Measurements from ENCODE around the gene ME3. TPM values are rescaled to one million over a fixed set of nuclear protein-coding genes. Genes with fewer than 3 reads are reported as not detected.
A peak's percentile ranks its signal among the peaks of the same experiment; 100 is the strongest.
"Not testable (repeated sequence)": the region's sequence is repeated elsewhere in the genome, so short reads cannot be mapped to it uniquely, and the experiment has no call there.

Gene ME3
- total RNA-seq, 4 donors from 2014 or later = 1.9 to 11.0 (median 6.0) TPM

DNA sequence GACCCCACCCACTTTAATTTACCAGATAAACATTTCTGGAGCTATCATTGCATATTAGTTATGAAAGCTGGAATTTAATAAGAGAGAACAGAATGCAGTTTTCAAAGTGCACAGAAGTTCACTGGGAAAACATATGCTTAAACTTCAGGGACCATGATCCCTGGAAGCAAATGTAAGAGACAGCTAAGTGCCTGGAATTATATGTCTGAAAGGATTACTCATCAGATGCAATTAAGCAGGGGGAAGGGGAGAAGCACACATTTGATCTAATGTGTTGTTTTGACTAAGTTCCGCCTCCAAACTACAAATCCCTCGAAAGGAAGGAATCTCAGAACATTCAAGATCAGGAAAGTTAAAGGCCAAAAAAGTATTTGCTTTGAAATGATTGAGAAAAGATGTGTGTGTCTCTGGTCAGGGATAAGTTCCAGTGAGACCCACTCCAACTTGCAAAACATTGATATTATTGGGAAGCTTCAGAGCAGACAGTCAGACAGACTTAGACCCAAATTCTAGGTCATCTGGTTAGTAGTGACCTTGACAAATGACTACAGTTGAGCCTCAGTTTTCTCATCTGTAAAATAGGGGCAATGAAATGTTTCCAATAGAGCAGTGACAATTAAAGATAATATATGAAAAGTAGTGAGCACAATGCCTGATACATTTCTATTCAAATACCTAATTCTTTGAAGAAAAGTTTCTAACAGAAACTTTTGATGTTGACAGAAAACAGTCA lies 147.6 kb downstream of the ME3 start:
- no peak overlapping the region for H3K4me3 ChIP-seq (ENCODE audit: low read depth, poor library complexity, severe bottlenecking)
- no peak for DNase-seq (ENCODE audit: low spot score in 2 of 2)
- intact Hi-C loops (cut with DNase I; ENCODE audit: low total_unique reads) = no loop called here
- 51 to 62% methylated on average over 2 of the region's 2 CpGs for WGBS, 2 donors
- TF ChIP-seq, protein P1, sequence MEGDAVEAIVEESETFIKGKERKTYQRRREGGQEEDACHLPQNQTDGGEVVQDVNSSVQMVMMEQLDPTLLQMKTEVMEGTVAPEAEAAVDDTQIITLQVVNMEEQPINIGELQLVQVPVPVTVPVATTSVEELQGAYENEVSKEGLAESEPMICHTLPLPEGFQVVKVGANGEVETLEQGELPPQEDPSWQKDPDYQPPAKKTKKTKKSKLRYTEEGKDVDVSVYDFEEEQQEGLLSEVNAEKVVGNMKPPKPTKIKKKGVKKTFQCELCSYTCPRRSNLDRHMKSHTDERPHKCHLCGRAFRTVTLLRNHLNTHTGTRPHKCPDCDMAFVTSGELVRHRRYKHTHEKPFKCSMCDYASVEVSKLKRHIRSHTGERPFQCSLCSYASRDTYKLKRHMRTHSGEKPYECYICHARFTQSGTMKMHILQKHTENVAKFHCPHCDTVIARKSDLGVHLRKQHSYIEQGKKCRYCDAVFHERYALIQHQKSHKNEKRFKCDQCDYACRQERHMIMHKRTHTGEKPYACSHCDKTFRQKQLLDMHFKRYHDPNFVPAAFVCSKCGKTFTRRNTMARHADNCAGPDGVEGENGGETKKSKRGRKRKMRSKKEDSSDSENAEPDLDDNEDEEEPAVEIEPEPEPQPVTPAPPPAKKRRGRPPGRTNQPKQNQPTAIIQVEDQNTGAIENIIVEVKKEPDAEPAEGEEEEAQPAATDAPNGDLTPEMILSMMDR (IDR thresholded peaks at IDR 0.05) = no peak
- no peak for TF ChIP-seq POLR2A (IDR thresholded peaks at IDR 0.05)

DNA sequence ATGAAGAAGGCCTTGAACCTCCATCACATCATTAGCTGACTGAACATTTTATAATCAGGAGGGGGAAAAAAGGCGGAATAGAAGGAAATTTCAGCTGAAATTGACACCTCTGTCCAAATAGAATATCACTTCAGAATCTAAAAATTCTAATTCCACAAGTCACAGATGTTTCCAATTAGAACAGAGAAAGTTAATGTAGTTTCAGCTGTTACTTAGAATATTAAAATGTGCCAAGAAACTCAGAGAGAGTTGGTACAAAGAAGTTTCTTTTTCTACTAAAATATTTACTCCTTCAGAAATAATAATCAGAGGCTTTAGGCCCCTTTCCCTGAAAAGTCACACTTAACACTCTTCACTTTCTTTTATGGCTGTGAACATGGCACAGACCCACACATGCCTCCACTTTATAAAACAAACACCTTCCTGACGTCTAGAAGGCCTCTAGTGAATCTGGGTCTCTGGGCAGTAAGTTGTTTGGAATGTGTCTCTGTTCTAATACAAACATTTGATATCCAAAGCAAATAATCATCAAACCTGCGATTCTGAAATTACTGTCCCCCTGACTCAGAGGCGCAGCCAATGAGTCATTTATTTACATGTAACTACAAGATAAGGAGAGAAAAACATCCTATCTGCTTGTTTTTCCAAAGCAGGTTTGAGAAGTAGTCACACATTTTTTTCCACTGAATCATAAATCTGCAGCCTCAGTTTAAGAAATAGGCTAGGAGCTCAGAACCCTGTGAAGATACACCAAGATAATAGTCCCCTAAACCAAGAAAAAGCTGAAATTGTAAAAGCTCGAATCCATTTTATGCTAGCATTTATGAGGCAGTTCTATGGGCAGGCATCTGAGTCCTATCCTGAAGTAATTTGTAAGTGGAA lies 148.4 kb downstream of the ME3 start:
- H3K4me3 ChIP-seq (ENCODE audit: low read depth, poor library complexity, severe bottlenecking) = no peak overlapping the region
- no peak for TF ChIP-seq POLR2A (IDR thresholded peaks at IDR 0.05)
- intact Hi-C loops (cut with DNase I; ENCODE audit: low total_unique reads) = no loop called here
- 29 to 41% methylated on average over 5 of the region's 5 CpGs for WGBS, 2 donors
- DNase-seq (ENCODE audit: low spot score in 2 of 2) = peak in 1 of 2 donors; percentile 31

DNA sequence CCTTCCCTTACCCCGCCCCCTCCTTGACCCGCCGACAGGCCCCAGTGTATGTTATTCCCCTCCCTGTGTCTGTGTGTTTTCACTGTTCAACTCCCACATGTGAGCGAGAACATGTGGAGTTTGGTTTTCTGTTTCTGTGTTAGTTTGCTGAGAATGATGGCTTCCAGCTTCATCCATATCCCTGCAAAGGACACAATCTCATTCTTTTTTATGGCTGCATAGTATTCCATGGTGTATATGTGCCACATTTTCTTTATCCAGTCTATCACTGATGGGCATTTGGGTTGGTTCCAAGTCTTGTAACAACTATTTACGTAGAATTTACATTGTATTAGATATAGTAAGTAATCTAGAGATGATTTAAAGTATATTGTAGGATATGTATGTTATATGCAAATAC lies 149.9 kb downstream of the ME3 start:
- DNase-seq (ENCODE audit: low spot score in 2 of 2); intact Hi-C loops (cut with DNase I; ENCODE audit: low total_unique reads); H3K4me3 ChIP-seq (ENCODE audit: low read depth, poor library complexity, severe bottlenecking): not testable (repeated sequence)
- WGBS, 2 donors = 94 to 97% methylated on average over 5 of the region's 5 CpGs

DNA sequence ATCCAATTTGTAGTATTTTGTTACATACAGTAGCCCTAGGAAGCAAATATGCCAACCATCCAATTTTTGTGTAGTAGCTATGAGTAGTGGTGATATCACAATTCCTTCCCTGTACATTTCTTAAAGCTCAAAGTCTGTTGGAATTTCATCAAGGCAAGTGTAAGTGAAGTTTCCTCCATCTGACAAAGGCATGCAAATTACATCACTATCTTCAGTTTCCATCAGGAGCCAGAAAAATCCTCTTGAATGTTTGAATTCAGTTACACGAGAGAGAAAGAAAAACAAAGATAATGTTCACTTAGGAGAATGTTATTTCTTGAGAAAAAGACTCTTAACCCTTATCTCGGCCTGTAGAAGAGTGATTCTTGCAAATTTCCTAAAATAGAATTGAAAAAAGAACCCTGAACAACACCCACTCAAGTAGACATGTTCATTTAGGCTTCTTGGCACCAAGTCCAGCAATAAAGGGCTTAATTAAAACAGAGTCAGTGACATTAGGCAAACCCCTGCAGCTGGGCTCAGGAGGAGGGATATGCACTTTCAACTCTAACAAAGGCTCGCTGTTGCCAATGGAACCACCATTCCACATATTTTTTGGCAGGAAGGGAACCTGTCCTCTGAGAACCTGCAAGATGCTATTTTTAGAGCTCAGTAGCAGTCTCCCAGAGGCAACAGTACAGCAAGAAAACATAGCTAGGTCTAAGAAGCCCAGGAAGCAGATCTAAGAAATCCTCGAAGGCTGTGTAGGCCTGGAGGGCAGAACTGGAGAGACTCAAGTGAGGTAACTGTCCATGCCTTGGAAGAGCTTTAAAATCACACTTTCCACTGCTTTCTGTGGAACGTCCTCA lies 153.1 kb downstream of the ME3 start:
- H3K4me3 ChIP-seq (ENCODE audit: low read depth, poor library complexity, severe bottlenecking) = no peak overlapping the region
- intact Hi-C loops (cut with DNase I; ENCODE audit: low total_unique reads) = no loop called here
- TF ChIP-seq, protein P1 (IDR thresholded peaks at IDR 0.05) = no peak
- no peak for DNase-seq (ENCODE audit: low spot score in 2 of 2)
- 32 to 33% methylated on average over 5 of the region's 5 CpGs for WGBS, 2 donors

DNA sequence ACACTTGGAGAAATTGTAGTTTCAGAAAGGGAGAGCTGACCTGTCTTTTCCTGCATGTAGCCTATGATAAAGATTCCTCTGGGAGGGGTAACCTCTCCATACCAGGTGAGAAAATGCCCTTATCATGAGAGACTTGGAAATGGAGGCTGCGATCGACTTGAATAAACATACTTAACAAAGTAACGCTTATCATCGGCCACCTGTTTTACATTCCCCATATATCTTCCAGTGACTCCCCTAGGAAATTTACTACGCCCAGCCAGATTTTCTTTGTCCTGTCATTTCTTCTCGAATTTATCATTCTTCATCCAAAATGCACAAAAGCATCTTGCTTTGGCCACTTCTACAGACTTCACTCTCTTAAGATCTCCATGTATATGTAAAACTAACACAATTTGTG lies 154.2 kb downstream of the ME3 start:
- WGBS, 2 donors = 97 to 98% methylated on average over 6 of the region's 6 CpGs
- no peak for TF ChIP-seq POLR2A (IDR thresholded peaks at IDR 0.05)
- TF ChIP-seq, protein P1 (IDR thresholded peaks at IDR 0.05) = no peak
- intact Hi-C loops (cut with DNase I; ENCODE audit: low total_unique reads) = no loop called here

DNA sequence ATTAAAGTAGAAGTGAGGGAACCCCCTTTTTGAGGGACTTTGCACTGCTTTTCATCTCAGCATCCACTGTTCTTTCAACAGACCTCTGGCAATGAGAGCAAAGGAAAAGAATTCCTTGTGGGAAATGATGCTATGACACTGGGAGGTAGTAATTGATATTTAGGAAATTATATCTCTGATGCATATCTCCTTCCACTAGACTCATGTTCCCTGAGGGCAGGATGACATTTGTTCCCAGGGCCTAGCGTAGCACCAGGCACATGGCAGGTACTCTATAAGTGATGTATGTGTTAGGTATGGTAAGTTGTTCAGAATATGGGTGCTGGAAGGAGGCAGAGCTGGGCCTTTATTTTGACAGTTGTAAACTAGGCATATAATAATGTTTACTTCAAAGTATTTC lies 154.9 kb downstream of the ME3 start:
- no peak overlapping the region for H3K4me3 ChIP-seq (ENCODE audit: low read depth, poor library complexity, severe bottlenecking)
- no peak for DNase-seq (ENCODE audit: low spot score in 2 of 2)
- intact Hi-C loops (cut with DNase I; ENCODE audit: low total_unique reads) = no loop called here
- WGBS, 2 donors = 79 to 91% methylated on average over 1 of the region's 1 CpG
- TF ChIP-seq, protein P1 (IDR thresholded peaks at IDR 0.05) = no peak
- TF ChIP-seq POLR2A (IDR thresholded peaks at IDR 0.05) = no peak

More for the DNA sequence above, 154.2 kb downstream of the ME3 start:
- no peak overlapping the region for H3K4me3 ChIP-seq (ENCODE audit: low read depth, poor library complexity, severe bottlenecking)
- no peak for DNase-seq (ENCODE audit: low spot score in 2 of 2)

Measured in lower leg skin (tissue), 4 donors.